GM23338 (cell line): Measurements from ENCODE around the gene MYPOP. TPM values are rescaled to one million over a fixed set of nuclear protein-coding genes. Genes with fewer than 3 reads are reported as not detected.

Source experiments
- ATAC-seq: fragments of 200-7000 bp; cut with Tn5 transposase; 3 replicates; pipeline ENCODE4 v1.9.1; 2020
- DNase-seq: peaks from one replicate; pipeline ENCODE4 v3.0.0-alpha.2; 2015; ENCODE audit warnings: low spot score
- H2AFZ ChIP-seq: fragments of 200-600 bp; sonication (generic); 2 replicates; pipeline ENCODE4 v1.8.0; 2016; ENCODE audit warnings: antibody characterized with exemption, mild to moderate bottlenecking, moderate library complexity
- H3F3A ChIP-seq: fragments of 200-600 bp; sonication (generic); replicated peaks from 2 replicates; pipeline ENCODE4 v1.8.0; 2017; ENCODE audit warnings: antibody characterized with exemption, mixed run types, low read depth
- H3K27ac ChIP-seq: fragments of 200-600 bp; sonication (generic); 2 replicates; pipeline ENCODE4 v1.6.1; 2016; ENCODE audit warnings: low read depth
- H3K27me3 ChIP-seq: fragments of 200-600 bp; sonication (generic); 2 replicates; pipeline ENCODE4 v1.8.0; 2016; ENCODE audit warnings: mild to moderate bottlenecking, mixed run types, moderate library complexity; ENCODE audit not compliant: insufficient read depth
- H3K36me3 ChIP-seq: fragments of 200-600 bp; sonication (generic); 2 replicates; pipeline ENCODE4 v1.8.0; 2016; ENCODE audit warnings: mild to moderate bottlenecking; ENCODE audit not compliant: insufficient read depth
- H3K4me1 ChIP-seq: fragments of 200-600 bp; sonication (generic); 2 replicates; pipeline ENCODE4 v1.8.0; 2016; ENCODE audit warnings: mild to moderate bottlenecking, moderate library complexity; ENCODE audit not compliant: insufficient read depth
- H3K4me2 ChIP-seq: fragments of 200-600 bp; sonication (generic); 2 replicates; pipeline ENCODE4 v1.7.1; 2017; ENCODE audit warnings: mixed run types
- H3K4me3 ChIP-seq: fragments of 200-600 bp; sonication (generic); 2 replicates; pipeline ENCODE4 v1.6.1; 2016; ENCODE audit warnings: mixed run types
- H3K79me2 ChIP-seq: fragments of 200-600 bp; sonication (generic); replicated peaks from 2 replicates; pipeline ENCODE4 v1.8.0; 2017; ENCODE audit warnings: mild to moderate bottlenecking; ENCODE audit not compliant: insufficient read depth
- H3K9me2 ChIP-seq: fragments of 200-600 bp; sonication (generic); 2 replicates; pipeline ENCODE4 v1.8.0; 2017; ENCODE audit not compliant: insufficient read depth
- H4K20me1 ChIP-seq: fragments of 200-600 bp; sonication (generic); replicated peaks from 2 replicates; pipeline ENCODE4 v1.8.0; 2017; ENCODE audit warnings: mild to moderate bottlenecking; ENCODE audit not compliant: insufficient read depth
- H3K27ac Mint-ChIP-seq: 2 replicates; pipeline ENCODE4 v1.8.0; 2020; ENCODE audit warnings: inconsistent platforms, mild to moderate bottlenecking, moderate library complexity, mixed read lengths
- H3K27me3 Mint-ChIP-seq: 3 replicates; pipeline ENCODE4 v1.8.0; 2022; ENCODE audit warnings: low read depth, mild to moderate bottlenecking, moderate library complexity, mixed read lengths, inconsistent platforms; ENCODE audit not compliant: insufficient read depth, poor library complexity
- H3K36me3 Mint-ChIP-seq: 3 replicates; pipeline ENCODE4 v1.8.0; 2021; ENCODE audit warnings: low read depth, mild to moderate bottlenecking, inconsistent platforms, moderate library complexity, mixed read lengths
- H3K4me1 Mint-ChIP-seq: 3 replicates; pipeline ENCODE4 v1.8.0; 2020; ENCODE audit warnings: mild to moderate bottlenecking, inconsistent platforms, mixed read lengths
- H3K4me3 Mint-ChIP-seq: 3 replicates; pipeline ENCODE4 v1.8.0; 2021; ENCODE audit warnings: moderate library complexity, mild to moderate bottlenecking, inconsistent platforms, mixed read lengths
- H3K9me3 Mint-ChIP-seq: 3 replicates; pipeline ENCODE4 v1.8.0; 2020; ENCODE audit warnings: moderate library complexity, mild to moderate bottlenecking, inconsistent platforms, mixed read lengths
- CREB1 ChIP-seq: fragments of 250-450 bp; sonication (Bioruptor Pico); IDR thresholded peaks from 2 replicates; pipeline ENCODE4 v1.5.0; 2020; ENCODE audit warnings: low read depth, mild to moderate bottlenecking, moderate library complexity
- CTCF ChIP-seq, 2 experiments: fragments of 200-600 bp in 1 of 2; sonication (generic) in 1 of 2; conservative IDR thresholded peaks; 2 replicates each; pipeline versions ENCODE4 v1.5.1 to v1.6.1; 2016 to 2017; ENCODE audit warnings: antibody characterized with exemption in 2 of 2, low read depth in 2 of 2, mild to moderate bottlenecking in 2 of 2, moderate library complexity in 1 of 2
- ETS1 ChIP-seq: IDR thresholded peaks from 2 replicates; pipeline ENCODE4 v1.6.1; 2016; ENCODE audit warnings: antibody characterized with exemption
- EZH2 ChIP-seq: fragments of 200-600 bp; sonication (generic); IDR thresholded peaks from one replicate; pipeline ENCODE4 v1.8.0; 2017; ENCODE audit warnings: antibody characterized with exemption, mild to moderate bottlenecking, low read depth; ENCODE audit not compliant: unreplicated experiment
- EZH2phosphoT487 ChIP-seq: fragments of 200-600 bp; sonication (generic); IDR thresholded peaks from one replicate; pipeline ENCODE4 v1.8.1; 2018; ENCODE audit warnings: antibody characterized with exemption; ENCODE audit not compliant: unreplicated experiment
- JUNB ChIP-seq: IDR thresholded peaks from one replicate; pipeline ENCODE4 v1.6.1; 2016; ENCODE audit warnings: antibody characterized with exemption; ENCODE audit not compliant: unreplicated experiment
- NANOG ChIP-seq: IDR thresholded peaks from 2 replicates; pipeline ENCODE4 v1.6.1; 2016; ENCODE audit warnings: antibody characterized with exemption, borderline replicate concordance
- POLR2AphosphoS5 ChIP-seq: IDR thresholded peaks from 2 replicates; pipeline ENCODE4 v1.6.1; 2016; ENCODE audit warnings: antibody characterized with exemption, low read depth
- REST ChIP-seq: IDR thresholded peaks from one replicate; pipeline ENCODE4 v1.6.1; 2018; ENCODE audit warnings: antibody characterized with exemption; ENCODE audit not compliant: unreplicated experiment
- STAT1 ChIP-seq: IDR thresholded peaks from one replicate; pipeline ENCODE4 v1.6.1; 2016; ENCODE audit warnings: antibody characterized with exemption; ENCODE audit not compliant: unreplicated experiment
- ZNF114 ChIP-seq: fragments of 250-450 bp; sonication (Bioruptor Pico); IDR thresholded peaks from 2 replicates; pipeline ENCODE4 v1.5.0; 2020; ENCODE audit warnings: mild to moderate bottlenecking, moderate library complexity
- ZNF331 ChIP-seq: fragments of 250-450 bp; sonication (Bioruptor Pico); IDR thresholded peaks from 2 replicates; pipeline ENCODE4 v1.5.0; 2020; ENCODE audit warnings: low read depth, mild to moderate bottlenecking, moderate library complexity
- ZNF462 ChIP-seq: fragments of 250-450 bp; sonication (Bioruptor Pico); IDR thresholded peaks from 2 replicates; pipeline ENCODE4 v1.5.0; 2020; ENCODE audit warnings: mild to moderate bottlenecking, moderate library complexity
- polyA plus RNA-seq: library from polyadenylated mRNA; unstranded; fragments of >200 nt; fragmentation: Nextera tagmentation; extraction: Ambion mirVana; gene quantifications from 2 replicates; pipeline ENCODE4 v1.2.1, GENCODE V29; 2016
- total RNA-seq: library from RNA; depleted of rRNA; stranded (reverse); fragments of >200 nt; shearing (Covaris generic); gene quantifications from 2 replicates; pipeline ENCODE4 v1.2.3, GENCODE V29; 2014

The MYPOP gene
- total and polyA plus RNA-seq, 2 experiments from 2014 or later, result 3.0 to 6.9 TPM

- Histone ChIP-seq H3K79me2 (0 out of 2 replicates have a peak, but pooled peaks cover 4% of the 10 kb centered on the region), H3K27me3 (no peaks in the 10 kb centered on the region), H2AFZ (no peak overlapping the region), H3K36me3 (no peaks in the 10 kb centered on the region), H3K9me2 (no peaks in the 10 kb centered on the region), H3K4me3 (no peak overlapping the region), H3K4me2 (no peak overlapping the region), H3F3A (peaks cover 23% of the 10 kb centered on the region; the same call in 1 of the 2 replicates), H3K27ac (no peak overlapping the region), H4K20me1 (0 out of 2 replicates have a peak, but pooled peaks cover 4% of the 10 kb centered on the region), H3K4me1 (peaks cover 32% of the 10 kb centered on the region)
- H3K27ac Mint-ChIP-seq, result no peak overlapping the region
- H3K27me3 Mint-ChIP-seq, result peaks cover 26% of the 10 kb centered on the region
- no peak for DNase-seq
- H3K4me1 Mint-ChIP-seq, result peaks cover 50% of the 10 kb centered on the region
- H3K9me3 Mint-ChIP-seq, result peaks cover 2% of the 10 kb centered on the region; the same call in 1 of the 3 replicates
- H3K36me3 Mint-ChIP-seq, result peaks cover 8% of the 10 kb centered on the region
- no peak for TF ChIP-seq ZNF462 (CRISPR knock-in tag)
- TF ChIP-seq EZH2phosphoT487, result no peak
- TF ChIP-seq REST, result no peak
- no peak for TF ChIP-seq ZNF114 (CRISPR knock-in tag)
- TF ChIP-seq ETS1, result no peak
- TF ChIP-seq NANOG, result no peak
- no peak for TF ChIP-seq EZH2
- no peak for TF ChIP-seq CTCF (conservative IDR thresholded peaks at IDR 0.05; ENCODE audit: low read depth in 2 of 2)
- TF ChIP-seq POLR2AphosphoS5, result no peak
- no peak for TF ChIP-seq JUNB
- no peak for TF ChIP-seq STAT1
- TF ChIP-seq ZNF331 (CRISPR knock-in tag), result no peak
- TF ChIP-seq CREB1 (CRISPR knock-in tag), result no peak
- no peak for ATAC-seq
- H3K4me3 Mint-ChIP-seq, result no peak overlapping the region; the same call in 2 of the 3 replicates
These were observed 22.4 kb downstream of the MYPOP start for GRCh38 chr19:45879971-45880370.
